PFSK-1 (cell line): ENCODE measurements around the gene RNF138.

Source experiments
- FOXP2 ChIP-seq: optimal IDR thresholded peaks from 2 replicates; pipeline ENCODE3; 2011; ENCODE audit warnings: borderline replicate concordance, control low read depth, inconsistent platforms; ENCODE audit not compliant: insufficient read depth; ENCODE audit errors: extremely low read length, extremely low read depth
- POLR2AphosphoS5 ChIP-seq: IDR thresholded peaks from 2 replicates; pipeline ENCODE4 v1.6.1; 2012; ENCODE audit warnings: low read depth, mild to moderate bottlenecking, control low read depth, low read length, moderate library complexity
- SIN3A ChIP-seq: IDR thresholded peaks from 2 replicates; pipeline ENCODE4 v1.6.1; 2012; ENCODE audit warnings: mild to moderate bottlenecking, low read length, moderate library complexity, borderline replicate concordance; ENCODE audit not compliant: insufficient read depth
- TAF1 ChIP-seq: IDR thresholded peaks from 2 replicates; pipeline ENCODE4 v1.6.1; 2012; ENCODE audit warnings: low read length, control low read depth, borderline replicate concordance; ENCODE audit not compliant: insufficient read depth
- TF ChIP-seq, protein P1 (sequence below), 2 experiments: IDR thresholded peaks; 2 replicates each; pipeline versions ENCODE4 v1.6.1 to v1.8.0; 2011 to 2012; ENCODE audit warnings: low read depth in 2 of 2, low read length in 2 of 2, control low read depth in 1 of 2, inconsistent platforms in 1 of 2, mild to moderate bottlenecking in 1 of 2, moderate library complexity in 1 of 2; ENCODE audit not compliant: insufficient read depth in 1 of 2

DNA sequence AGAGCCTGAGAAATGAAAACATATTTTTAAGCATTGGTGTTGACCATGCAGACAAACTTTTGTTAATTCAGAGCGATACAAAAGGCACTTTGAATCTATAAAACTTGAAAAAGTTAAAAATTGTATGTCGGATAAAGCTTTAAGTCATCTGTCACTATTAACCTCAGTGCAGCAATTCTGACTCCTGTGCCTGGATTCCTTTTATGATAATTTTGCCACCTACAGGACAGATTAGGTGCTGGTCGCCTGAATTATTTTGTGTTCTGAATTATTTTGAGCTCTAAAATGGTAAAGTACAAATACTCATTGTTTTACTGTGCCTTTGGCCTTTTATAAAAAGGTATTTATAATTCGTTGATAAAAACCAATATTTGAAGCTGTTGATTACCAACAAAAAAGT lies 19.4 kb upstream of the RNF138 start:
- TF ChIP-seq, protein P1, sequence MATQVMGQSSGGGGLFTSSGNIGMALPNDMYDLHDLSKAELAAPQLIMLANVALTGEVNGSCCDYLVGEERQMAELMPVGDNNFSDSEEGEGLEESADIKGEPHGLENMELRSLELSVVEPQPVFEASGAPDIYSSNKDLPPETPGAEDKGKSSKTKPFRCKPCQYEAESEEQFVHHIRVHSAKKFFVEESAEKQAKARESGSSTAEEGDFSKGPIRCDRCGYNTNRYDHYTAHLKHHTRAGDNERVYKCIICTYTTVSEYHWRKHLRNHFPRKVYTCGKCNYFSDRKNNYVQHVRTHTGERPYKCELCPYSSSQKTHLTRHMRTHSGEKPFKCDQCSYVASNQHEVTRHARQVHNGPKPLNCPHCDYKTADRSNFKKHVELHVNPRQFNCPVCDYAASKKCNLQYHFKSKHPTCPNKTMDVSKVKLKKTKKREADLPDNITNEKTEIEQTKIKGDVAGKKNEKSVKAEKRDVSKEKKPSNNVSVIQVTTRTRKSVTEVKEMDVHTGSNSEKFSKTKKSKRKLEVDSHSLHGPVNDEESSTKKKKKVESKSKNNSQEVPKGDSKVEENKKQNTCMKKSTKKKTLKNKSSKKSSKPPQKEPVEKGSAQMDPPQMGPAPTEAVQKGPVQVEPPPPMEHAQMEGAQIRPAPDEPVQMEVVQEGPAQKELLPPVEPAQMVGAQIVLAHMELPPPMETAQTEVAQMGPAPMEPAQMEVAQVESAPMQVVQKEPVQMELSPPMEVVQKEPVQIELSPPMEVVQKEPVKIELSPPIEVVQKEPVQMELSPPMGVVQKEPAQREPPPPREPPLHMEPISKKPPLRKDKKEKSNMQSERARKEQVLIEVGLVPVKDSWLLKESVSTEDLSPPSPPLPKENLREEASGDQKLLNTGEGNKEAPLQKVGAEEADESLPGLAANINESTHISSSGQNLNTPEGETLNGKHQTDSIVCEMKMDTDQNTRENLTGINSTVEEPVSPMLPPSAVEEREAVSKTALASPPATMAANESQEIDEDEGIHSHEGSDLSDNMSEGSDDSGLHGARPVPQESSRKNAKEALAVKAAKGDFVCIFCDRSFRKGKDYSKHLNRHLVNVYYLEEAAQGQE (IDR thresholded peaks at IDR 0.05; ENCODE audit: insufficient read depth in 1 of 2, low read depth in 2 of 2, low read length in 2 of 2): no peak
- TF ChIP-seq TAF1 (no peak), POLR2AphosphoS5 (no peak), SIN3A (no peak), FOXP2 (no peak)
